Omental fat pad (tissue), 4 donors: ENCODE data around the gene TMEM37. TPM values are rescaled to one million over a fixed set of nuclear protein-coding genes. Genes with fewer than 3 reads are reported as not detected.

Experiments used
- ATAC-seq: fragments of 150-250 bp; one replicate; pipeline ENCODE4 v1.9.1; 2016; ENCODE audit warnings: mild to moderate bottlenecking, moderate library complexity; ENCODE audit not compliant: low FRiP score
- DNase-seq: peaks from one replicate; pipeline ENCODE4 v3.0.0-alpha.2; 2019; ENCODE audit warnings: low spot score
- CTCF ChIP-seq, 3 donors: fragments of 450-650 bp; IDR thresholded peaks; one replicate each; pipeline ENCODE4 v1.5.1; 2016 to 2017; ENCODE audit warnings: antibody characterized with exemption in 3 of 3, mild to moderate bottlenecking in 3 of 3, moderate library complexity in 2 of 3
- total RNA-seq, 4 donors: library from RNA; depleted of rRNA; stranded (reverse); fragments of >200 nt; gene quantifications; one replicate each; pipeline ENCODE4 v1.1.0, GENCODE V29; 2016

TMEM37 gene
- total RNA-seq, 4 donors from 2014 or later, result 11.3 to 27.8 (median 25.9) TPM

GRCh38 chr2:119478978-119479295 is 47.3 kb downstream of the TMEM37 start:
- ATAC-seq (no peak), DNase-seq (no peak)
- TF ChIP-seq CTCF (IDR thresholded peaks at IDR 0.05), result no peak

- TF ChIP-seq CTCF (IDR thresholded peaks at IDR 0.05), result no peak
- DNase-seq (no peak), ATAC-seq (no peak)
Observed at GRCh38 chr2:119480184-119480583, 48.5 kb downstream of the TMEM37 start.

- TF ChIP-seq CTCF (IDR thresholded peaks at IDR 0.05), result no peak
- ATAC-seq (peak; percentile 45), DNase-seq (no peak)
Observed at GRCh38 chr2:119480718-119481142, 49.1 kb downstream of the TMEM37 start.

GRCh38 chr2:119481501-119482455 is 50.1 kb downstream of the TMEM37 start:
- ATAC-seq (no peak), DNase-seq (no peak)
- TF ChIP-seq CTCF (IDR thresholded peaks at IDR 0.05), result no peak

- no peak for TF ChIP-seq CTCF (IDR thresholded peaks at IDR 0.05)
- ATAC-seq (no peak), DNase-seq (no peak)
Observed at GRCh38 chr2:119482481-119483394, 51.1 kb downstream of the TMEM37 start.

- DNase-seq (no peak), ATAC-seq (no peak)
- no peak for TF ChIP-seq CTCF (IDR thresholded peaks at IDR 0.05)
Observed at GRCh38 chr2:119483395-119483753, 51.7 kb downstream of the TMEM37 start.
